ENCODE measurements around the gene CHRNB1.

The CHRNB1 gene

GRCh38 chr17:7408252-7408727 is 36.6 kb upstream of the CHRNB1 start:
- H3K27me3 Mint-ChIP-seq = peaks cover 51% of the 10 kb centered on the region
- H3K9me3 Mint-ChIP-seq = no peaks in the 10 kb centered on the region
- no peak overlapping the region for H3K27ac Mint-ChIP-seq
- intact Hi-C loops (cut with micrococcal nuclease) = loop anchor here (10.0 kb wide), 1 partner anchor 53 kb away; the partner anchor contains the start of genes KCTD11 and TMEM95
- peaks cover under 1% of the 10 kb centered on the region for H3K4me1 Mint-ChIP-seq (ENCODE audit: low read depth)
- H3K4me3 Mint-ChIP-seq = no peak overlapping the region
- no peaks in the 10 kb centered on the region for H3K36me3 Mint-ChIP-seq (ENCODE audit: low read depth)

DNA sequence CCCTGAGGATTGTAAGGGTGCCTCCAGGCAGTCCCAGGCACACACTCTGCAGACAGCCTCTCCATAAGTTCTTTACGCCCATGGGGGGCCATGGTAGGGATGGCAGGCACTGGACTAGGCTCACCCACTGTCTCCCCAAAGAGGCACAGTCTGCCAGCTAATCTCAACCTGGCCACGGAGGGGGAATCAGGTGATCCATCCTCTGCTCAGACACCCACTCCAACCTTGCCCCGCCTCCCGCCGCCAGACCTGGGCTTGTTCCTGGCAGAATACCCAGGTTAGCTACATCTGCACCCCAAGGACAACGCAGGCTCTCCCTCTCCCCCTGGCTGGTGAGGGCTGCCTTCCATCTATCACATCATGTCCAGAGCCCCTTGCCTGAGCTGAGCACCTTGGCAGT is 36.0 kb upstream of the CHRNB1 start:
- H3K4me3 Mint-ChIP-seq = no peak overlapping the region
- peaks cover 51% of the 10 kb centered on the region for H3K27me3 Mint-ChIP-seq
- intact Hi-C loops (cut with micrococcal nuclease) = loop anchor here (10.0 kb wide), 1 partner anchor 54 kb away; the partner anchor contains the start of genes KCTD11 and TMEM95
- H3K36me3 Mint-ChIP-seq (ENCODE audit: low read depth) = no peaks in the 10 kb centered on the region
- no peak overlapping the region for H3K27ac Mint-ChIP-seq
- H3K9me3 Mint-ChIP-seq = no peaks in the 10 kb centered on the region
- H3K4me1 Mint-ChIP-seq (ENCODE audit: low read depth) = no peaks in the 10 kb centered on the region

GRCh38 chr17:7409716-7410115 is 35.1 kb upstream of the CHRNB1 start:
- intact Hi-C loops (cut with micrococcal nuclease) = loop anchor here (10.0 kb wide), 1 partner anchor 55 kb away; the partner anchor contains the start of genes KCTD11 and TMEM95
- H3K4me3 Mint-ChIP-seq = no peak overlapping the region

GRCh38 chr17:7410634-7411426 is 34.0 kb upstream of the CHRNB1 start:
- Mint-ChIP-seq H3K27ac (no peak overlapping the region), H3K4me3 (no peak overlapping the region), H3K9me3 (no peaks in the 10 kb centered on the region), H3K36me3 (ENCODE audit: low read depth) (no peaks in the 10 kb centered on the region), H3K4me1 (ENCODE audit: low read depth) (no peaks in the 10 kb centered on the region), H3K27me3 (peaks cover 41% of the 10 kb centered on the region)
- intact Hi-C loops (cut with micrococcal nuclease) = no loop called here

More at GRCh38 chr17:7409716-7410115, 35.1 kb upstream of the CHRNB1 start:
- no peak overlapping the region for H3K27ac Mint-ChIP-seq
- H3K4me1 Mint-ChIP-seq (ENCODE audit: low read depth) = no peaks in the 10 kb centered on the region
- peaks cover 50% of the 10 kb centered on the region for H3K27me3 Mint-ChIP-seq
- H3K9me3 Mint-ChIP-seq = no peaks in the 10 kb centered on the region
- H3K36me3 Mint-ChIP-seq (ENCODE audit: low read depth) = no peaks in the 10 kb centered on the region

DNA sequence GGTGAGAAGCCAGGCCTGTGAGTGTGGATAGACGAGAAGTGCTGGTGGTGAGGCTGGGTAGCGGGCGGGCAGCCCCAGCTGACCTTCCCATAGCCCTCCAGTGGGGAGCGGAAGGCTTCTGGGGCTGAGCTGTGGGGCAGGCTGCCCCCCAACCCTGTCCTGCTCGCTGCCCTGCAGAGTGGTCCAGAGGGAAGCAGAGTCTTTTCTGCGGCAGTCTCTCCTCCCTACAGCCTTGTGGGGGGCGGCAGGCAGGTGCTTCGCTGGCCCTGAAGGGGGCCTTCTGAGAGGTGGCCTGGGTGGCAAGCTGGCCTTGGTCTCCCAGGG is 33.5 kb upstream of the CHRNB1 start:
- no peaks in the 10 kb centered on the region for H3K36me3 Mint-ChIP-seq (ENCODE audit: low read depth)
- no peaks in the 10 kb centered on the region for H3K9me3 Mint-ChIP-seq
- intact Hi-C loops (cut with micrococcal nuclease) = no loop called here
- no peak overlapping the region for H3K27ac Mint-ChIP-seq
- H3K27me3 Mint-ChIP-seq = peaks cover 36% of the 10 kb centered on the region
- H3K4me1 Mint-ChIP-seq (ENCODE audit: low read depth) = no peaks in the 10 kb centered on the region
- H3K4me3 Mint-ChIP-seq = no peak overlapping the region

DNA sequence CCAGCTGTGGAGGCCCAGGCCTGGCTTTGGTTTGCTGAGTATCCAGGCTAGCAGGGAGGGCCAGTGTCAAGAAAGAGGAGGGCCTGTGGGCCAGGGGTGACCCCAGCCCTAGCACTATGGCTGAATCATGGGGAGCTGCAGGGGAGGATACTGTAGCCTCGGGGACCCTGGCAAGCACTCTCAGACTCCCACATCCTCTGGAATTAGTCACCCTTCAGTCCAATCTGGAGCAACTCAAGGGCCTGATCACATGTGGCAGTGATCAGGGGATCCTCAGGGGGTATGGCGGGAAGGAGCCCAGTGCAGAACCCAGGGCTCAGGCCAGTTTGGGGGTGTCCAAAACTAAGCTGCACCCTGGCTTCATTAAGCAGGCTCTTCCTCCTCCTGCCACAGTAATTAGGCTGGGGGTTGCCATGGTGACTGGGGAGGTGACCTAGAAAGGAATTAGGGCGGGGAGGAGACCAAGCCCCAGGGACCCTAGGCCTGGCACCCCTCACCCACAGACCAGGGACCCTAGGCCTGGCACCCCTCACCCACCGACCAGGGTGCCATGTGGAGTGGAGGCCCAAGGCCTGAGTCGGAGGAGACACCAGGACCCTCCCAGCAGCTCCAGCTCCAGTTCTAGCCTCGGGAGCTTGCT is 31.4 kb upstream of the CHRNB1 start:
- no peaks in the 10 kb centered on the region for H3K36me3 Mint-ChIP-seq (ENCODE audit: low read depth)
- intact Hi-C loops (cut with micrococcal nuclease) = no loop called here
- H3K27me3 Mint-ChIP-seq = peaks cover 29% of the 10 kb centered on the region
- no peaks in the 10 kb centered on the region for H3K4me1 Mint-ChIP-seq (ENCODE audit: low read depth)
- H3K4me3 Mint-ChIP-seq = no peak overlapping the region
- no peaks in the 10 kb centered on the region for H3K9me3 Mint-ChIP-seq
- H3K27ac Mint-ChIP-seq = no peak overlapping the region

GRCh38 chr17:7414837-7415236 is 30.0 kb upstream of the CHRNB1 start:
- intact Hi-C loops (cut with micrococcal nuclease) = no loop called here
- H3K4me1 Mint-ChIP-seq (ENCODE audit: low read depth) = no peaks in the 10 kb centered on the region
- H3K4me3 Mint-ChIP-seq = no peak overlapping the region
- H3K36me3 Mint-ChIP-seq (ENCODE audit: low read depth) = no peaks in the 10 kb centered on the region
- no peak overlapping the region for H3K27ac Mint-ChIP-seq
- no peaks in the 10 kb centered on the region for H3K9me3 Mint-ChIP-seq
- H3K27me3 Mint-ChIP-seq = peaks cover 21% of the 10 kb centered on the region

- no peaks in the 10 kb centered on the region for H3K9me3 Mint-ChIP-seq
- H3K27me3 Mint-ChIP-seq = peaks cover 13% of the 10 kb centered on the region
- H3K4me1 Mint-ChIP-seq (ENCODE audit: low read depth) = no peaks in the 10 kb centered on the region
- no peak overlapping the region for H3K4me3 Mint-ChIP-seq
- intact Hi-C loops (cut with micrococcal nuclease) = no loop called here
- H3K36me3 Mint-ChIP-seq (ENCODE audit: low read depth) = no peaks in the 10 kb centered on the region
- H3K27ac Mint-ChIP-seq = no peak overlapping the region
Measured at GRCh38 chr17:7415784-7416183, 29.1 kb upstream of the CHRNB1 start.

- H3K27me3 Mint-ChIP-seq = peaks cover 9% of the 10 kb centered on the region
- no peak overlapping the region for H3K27ac Mint-ChIP-seq
- H3K4me3 Mint-ChIP-seq = no peak overlapping the region
Measured at GRCh38 chr17:7416323-7416722, 28.5 kb upstream of the CHRNB1 start.

GRCh38 chr17:7417056-7417655 is 27.7 kb upstream of the CHRNB1 start:
- H3K9me3 Mint-ChIP-seq = no peaks in the 10 kb centered on the region
- no peak overlapping the region for H3K27ac Mint-ChIP-seq
- intact Hi-C loops (cut with micrococcal nuclease) = no loop called here
- H3K4me1 Mint-ChIP-seq (ENCODE audit: low read depth) = no peaks in the 10 kb centered on the region
- no peaks in the 10 kb centered on the region for H3K36me3 Mint-ChIP-seq (ENCODE audit: low read depth)
- H3K4me3 Mint-ChIP-seq = no peak overlapping the region
- peaks cover 8% of the 10 kb centered on the region for H3K27me3 Mint-ChIP-seq

More at GRCh38 chr17:7416323-7416722, 28.5 kb upstream of the CHRNB1 start:
- intact Hi-C loops (cut with micrococcal nuclease) = no loop called here
- Mint-ChIP-seq H3K9me3 (no peaks in the 10 kb centered on the region), H3K36me3 (ENCODE audit: low read depth) (no peaks in the 10 kb centered on the region), H3K4me1 (ENCODE audit: low read depth) (no peaks in the 10 kb centered on the region)

DNA sequence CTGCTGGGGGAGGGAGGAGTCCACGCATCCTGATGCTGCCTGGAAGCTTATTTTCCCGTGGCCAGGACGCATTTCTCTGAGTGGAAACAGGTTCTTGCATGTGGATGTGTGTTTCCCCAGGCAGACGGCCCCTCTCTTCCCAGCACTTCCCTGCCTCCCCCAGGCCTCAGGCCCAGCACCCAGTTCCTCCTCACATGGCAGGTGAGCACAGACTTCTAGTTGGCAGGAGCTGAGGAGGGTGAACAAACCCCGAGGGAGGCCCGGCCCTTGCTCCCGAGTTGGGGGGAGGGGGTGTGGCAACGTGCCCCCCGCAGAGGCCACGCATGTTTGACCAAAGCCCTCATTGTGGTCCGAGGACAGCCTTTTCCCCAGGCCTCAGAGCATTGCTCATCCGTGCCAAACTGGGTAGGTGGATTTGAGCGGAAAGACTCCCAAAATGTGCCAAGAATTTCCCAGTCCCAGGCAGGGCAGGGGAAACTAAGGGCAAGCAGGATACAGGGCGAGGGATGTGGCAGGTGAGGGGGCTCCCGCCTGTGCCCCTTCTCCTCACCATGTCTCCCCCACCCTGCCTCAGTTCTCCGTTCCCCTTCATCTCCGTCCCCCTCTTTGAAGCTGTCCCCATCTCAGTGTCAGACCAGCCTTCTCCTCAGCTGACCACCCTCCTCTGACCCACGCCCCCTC is 26.2 kb upstream of the CHRNB1 start:
- no peaks in the 10 kb centered on the region for H3K4me1 Mint-ChIP-seq (ENCODE audit: low read depth)
- no peaks in the 10 kb centered on the region for H3K9me3 Mint-ChIP-seq
- intact Hi-C loops (cut with micrococcal nuclease) = no loop called here
- H3K27ac Mint-ChIP-seq = no peak overlapping the region
- H3K4me3 Mint-ChIP-seq = no peak overlapping the region
- H3K36me3 Mint-ChIP-seq (ENCODE audit: low read depth) = no peaks in the 10 kb centered on the region
- peaks cover 8% of the 10 kb centered on the region for H3K27me3 Mint-ChIP-seq

GRCh38 chr17:7419819-7420610 is 24.8 kb upstream of the CHRNB1 start, which contains the start of gene SPEM1:
SPEM1 (plus strand) TSS chr17:7420324; CDS start chr17:7420385, 61 bp downstream.
- Mint-ChIP-seq H3K4me1 (ENCODE audit: low read depth) (no peaks in the 10 kb centered on the region), H3K4me3 (no peak within 1 kb of the TSS), H3K27me3 (peaks cover 11% of the 10 kb centered on the region), H3K36me3 (ENCODE audit: low read depth) (no peaks in the 10 kb centered on the region), H3K9me3 (no peaks in the 10 kb centered on the region), H3K27ac (no peak within 1 kb of the TSS)
- intact Hi-C loops (cut with micrococcal nuclease) = no loop called here

DNA sequence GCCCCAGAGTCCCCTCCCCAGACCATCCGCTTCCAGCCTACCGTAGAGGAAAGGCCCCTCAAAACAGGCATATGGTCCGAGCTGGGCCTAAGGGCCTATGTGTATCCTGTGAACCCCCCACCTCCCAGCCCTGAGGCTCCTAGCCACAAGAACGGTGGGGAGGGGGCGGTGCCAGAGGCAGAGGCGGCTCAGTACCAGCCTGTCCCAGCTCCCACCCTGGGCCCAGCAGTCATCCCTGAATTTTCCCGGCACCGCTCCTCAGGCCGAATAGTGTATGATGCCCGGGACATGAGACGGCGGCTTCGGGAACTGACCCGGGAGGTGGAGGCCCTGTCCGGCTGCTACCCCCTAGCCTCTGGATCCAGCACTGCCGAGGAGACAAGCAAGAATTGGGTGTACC is 23.7 kb upstream of the CHRNB1 start:
- no peaks in the 10 kb centered on the region for H3K9me3 Mint-ChIP-seq
- H3K4me3 Mint-ChIP-seq = no peak overlapping the region
- intact Hi-C loops (cut with micrococcal nuclease) = no loop called here
- H3K36me3 Mint-ChIP-seq (ENCODE audit: low read depth) = no peaks in the 10 kb centered on the region
- no peak overlapping the region for H3K27ac Mint-ChIP-seq
- H3K4me1 Mint-ChIP-seq (ENCODE audit: low read depth) = no peaks in the 10 kb centered on the region
- peaks cover 13% of the 10 kb centered on the region for H3K27me3 Mint-ChIP-seq

Data from dendritic cell treated with granulocyte-macrophage colony-stimulating factor and Interleukin-4, amounts not matched to agents 40 ng/mL and 50 ng/mL, for 4 days (primary cell).